Adrenal gland (tissue), 12 donors: ENCODE data around the gene GRIA4. TPM values are rescaled to one million over a fixed set of nuclear protein-coding genes. Genes with fewer than 3 reads are reported as not detected.

ENCODE experiments used
- DNase-seq, 7 donors: peaks; one replicate each; pipeline ENCODE4 v3.0.0-alpha.2; 2019 to 2020
- H3K27ac ChIP-seq, 5 donors: fragments of 200-600 bp; sonication (generic) in 4 of 5; 1 replicate in 3 of 5; 2 replicates in 2 of 5; pipeline versions ENCODE4 v1.5.1 to v1.8.0; 2016 to 2020; ENCODE audit warnings: mild to moderate bottlenecking in 1 of 5
- H3K27me3 ChIP-seq: fragments of 200-600 bp; 2 replicates; pipeline ENCODE4 v1.8.0; 2021
- H3K36me3 ChIP-seq, 2 donors: fragments of 200-600 bp; replicated peaks in 1 of 2; 1 replicate in 1 of 2; 2 replicates in 1 of 2; pipeline versions ENCODE4 v1.5.1 to v1.8.0; 2018 to 2022
- H3K4me1 ChIP-seq, 2 donors: fragments of 200-600 bp; replicated peaks in 1 of 2; 1 replicate in 1 of 2; 2 replicates in 1 of 2; pipeline versions ENCODE4 v1.5.1 to v1.8.0; 2018 to 2021
- H3K4me3 ChIP-seq, 4 donors: fragments of 200-600 bp; sonication (generic) in 3 of 4; one replicate each; pipeline ENCODE4 v1.5.1; 2016 to 2018
- H3K9me3 ChIP-seq, 3 donors: fragments of 200-600 bp; sonication (generic) in 1 of 3; replicated peaks in 1 of 3; 1 replicate in 2 of 3; 2 replicates in 1 of 3; pipeline versions ENCODE4 v1.5.1 to v1.8.0; 2016 to 2021
- POLR2A ChIP-seq, 2 donors: fragments of 450-650 bp; IDR thresholded peaks; one replicate each; pipeline ENCODE4 v1.6.1; 2017; ENCODE audit warnings: antibody characterized with exemption in 2 of 2, mild to moderate bottlenecking in 2 of 2, moderate library complexity in 1 of 2
- WGBS, 4 donors: extraction: QIAGEN DNeasy Blood & Tissue Kit in 2 of 4; methylation state at CpG; one replicate each; pipeline versions ENCODE4 v1.1.5 to v1.1.7; 2013 to 2017; 5-methylcytosine and 5-hydroxymethylcytosine counted together
- intact Hi-C, 2 donors: fragments of 100-400 bp; cut with DNase I; formaldehyde crosslinking; loops; one replicate each; pipeline versions ENCODE4 v1.14.1 to v1.15.0; 2022 to 2023
- polyA plus RNA-seq, 3 donors: library from polyadenylated mRNA; stranded (reverse); fragments of 200-250 nt in 2 of 3; fragments of 350-450 nt in 1 of 3; fragmentation: Illumina TruSeq in 1 of 3; extraction: RNeasy Lipid Tissue Mini Kit (QIAGEN cat#74804) in 1 of 3; gene quantifications; one replicate each; pipeline ENCODE4 v1.2.3, GENCODE V29; 2013 to 2014
- total RNA-seq, 9 donors: library from RNA; depleted of rRNA in 4 of 9; stranded (reverse); fragments of >200 nt in 4 of 9; fragments of 120-200 nt in 1 of 9; fragmentation: NEBNext Ultra II Directional in 1 of 9; extraction: Animal tissue kit (Norgen Biotek cat#: 25700) in 1 of 9; gene quantifications; one replicate each; pipeline versions ENCODE4 v1.1.0 to v1.2.4, GENCODE V29; 2013 to 2023
- TF ChIP-seq, protein P1 (sequence below), 6 experiments: fragments of 450-650 bp in 4 of 6; fragments of 200-600 bp in 2 of 6; sonication (generic) in 1 of 6; IDR thresholded peaks; 1 replicate in 5 of 6; 2 replicates in 1 of 6; pipeline versions ENCODE4 v1.5.1 to v1.8.0; 2016 to 2021; ENCODE audit warnings: antibody characterized with exemption in 6 of 6, mild to moderate bottlenecking in 2 of 6, moderate library complexity in 1 of 6
- donor health status: healthy with polysubstance abuse.
- donor health status: Bipolar disorder and iron deficiency.
- donor health status: DM: yes; HTN: yes; CAD: no.
- donor health status: DM: no; HTN: no; CAD: no.
- donor health status: DM: no; HTN: no; CAD: no.
- donor health status: DM: yes; HTN: yes; CAD: no.

Gene GRIA4
- total and polyA plus RNA-seq, 12 donors: 0.16 to 6.2 (median 2.0) TPM; not detected in 3

DNA sequence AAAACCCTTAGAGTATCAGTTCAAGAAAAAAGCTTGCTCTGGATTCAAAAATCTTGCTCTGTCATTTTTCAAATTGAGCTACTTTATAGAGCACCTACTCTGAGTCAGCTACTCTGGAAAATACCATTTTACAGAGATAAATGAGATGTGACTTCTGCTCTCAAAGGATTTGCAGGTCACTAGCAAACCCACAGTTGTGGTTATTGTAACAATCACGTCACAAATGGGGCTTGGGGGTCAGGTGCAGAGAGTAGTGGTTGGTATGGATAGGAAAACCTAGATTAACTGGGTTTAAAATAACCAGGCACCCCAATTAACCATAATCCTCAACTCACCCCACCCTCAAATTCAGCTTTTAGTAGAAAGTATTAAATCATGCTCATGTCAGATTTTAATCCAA lies 359.9 kb downstream of the GRIA4 start:
- H3K4me3 ChIP-seq: no peak overlapping the region
- intact Hi-C loops: no loop called here
- 73 to 76% (median 76%) methylated on average over 1 of the region's 1 CpG for WGBS, 4 donors
- DNase-seq: no peak
- no peaks in the 10 kb centered on the region for H3K36me3 ChIP-seq
- no peaks in the 10 kb centered on the region for H3K27me3 ChIP-seq
- H3K9me3 ChIP-seq: no peaks in the 10 kb centered on the region
- H3K27ac ChIP-seq: no peak overlapping the region
- TF ChIP-seq, protein P1, sequence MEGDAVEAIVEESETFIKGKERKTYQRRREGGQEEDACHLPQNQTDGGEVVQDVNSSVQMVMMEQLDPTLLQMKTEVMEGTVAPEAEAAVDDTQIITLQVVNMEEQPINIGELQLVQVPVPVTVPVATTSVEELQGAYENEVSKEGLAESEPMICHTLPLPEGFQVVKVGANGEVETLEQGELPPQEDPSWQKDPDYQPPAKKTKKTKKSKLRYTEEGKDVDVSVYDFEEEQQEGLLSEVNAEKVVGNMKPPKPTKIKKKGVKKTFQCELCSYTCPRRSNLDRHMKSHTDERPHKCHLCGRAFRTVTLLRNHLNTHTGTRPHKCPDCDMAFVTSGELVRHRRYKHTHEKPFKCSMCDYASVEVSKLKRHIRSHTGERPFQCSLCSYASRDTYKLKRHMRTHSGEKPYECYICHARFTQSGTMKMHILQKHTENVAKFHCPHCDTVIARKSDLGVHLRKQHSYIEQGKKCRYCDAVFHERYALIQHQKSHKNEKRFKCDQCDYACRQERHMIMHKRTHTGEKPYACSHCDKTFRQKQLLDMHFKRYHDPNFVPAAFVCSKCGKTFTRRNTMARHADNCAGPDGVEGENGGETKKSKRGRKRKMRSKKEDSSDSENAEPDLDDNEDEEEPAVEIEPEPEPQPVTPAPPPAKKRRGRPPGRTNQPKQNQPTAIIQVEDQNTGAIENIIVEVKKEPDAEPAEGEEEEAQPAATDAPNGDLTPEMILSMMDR (IDR thresholded peaks at IDR 0.05): no peak
- TF ChIP-seq POLR2A (IDR thresholded peaks at IDR 0.05): no peak
- H3K4me1 ChIP-seq: no peaks in the 10 kb centered on the region

- H3K36me3 ChIP-seq: no peaks in the 10 kb centered on the region
- DNase-seq: no peak
- H3K9me3 ChIP-seq: no peaks in the 10 kb centered on the region
- no peaks in the 10 kb centered on the region for H3K4me1 ChIP-seq
- intact Hi-C loops: no loop called here
- no peak overlapping the region for H3K4me3 ChIP-seq
- WGBS, 4 donors: 65 to 70% (median 67%) methylated on average over 1 of the region's 1 CpG
- H3K27me3 ChIP-seq: no peaks in the 10 kb centered on the region
- no peak for TF ChIP-seq POLR2A (IDR thresholded peaks at IDR 0.05)
- TF ChIP-seq, protein P1 (IDR thresholded peaks at IDR 0.05): no peak
- H3K27ac ChIP-seq: no peak overlapping the region
Measured at GRCh38 chr11:105975128-105975527, 365.3 kb downstream of the GRIA4 start.

DNA sequence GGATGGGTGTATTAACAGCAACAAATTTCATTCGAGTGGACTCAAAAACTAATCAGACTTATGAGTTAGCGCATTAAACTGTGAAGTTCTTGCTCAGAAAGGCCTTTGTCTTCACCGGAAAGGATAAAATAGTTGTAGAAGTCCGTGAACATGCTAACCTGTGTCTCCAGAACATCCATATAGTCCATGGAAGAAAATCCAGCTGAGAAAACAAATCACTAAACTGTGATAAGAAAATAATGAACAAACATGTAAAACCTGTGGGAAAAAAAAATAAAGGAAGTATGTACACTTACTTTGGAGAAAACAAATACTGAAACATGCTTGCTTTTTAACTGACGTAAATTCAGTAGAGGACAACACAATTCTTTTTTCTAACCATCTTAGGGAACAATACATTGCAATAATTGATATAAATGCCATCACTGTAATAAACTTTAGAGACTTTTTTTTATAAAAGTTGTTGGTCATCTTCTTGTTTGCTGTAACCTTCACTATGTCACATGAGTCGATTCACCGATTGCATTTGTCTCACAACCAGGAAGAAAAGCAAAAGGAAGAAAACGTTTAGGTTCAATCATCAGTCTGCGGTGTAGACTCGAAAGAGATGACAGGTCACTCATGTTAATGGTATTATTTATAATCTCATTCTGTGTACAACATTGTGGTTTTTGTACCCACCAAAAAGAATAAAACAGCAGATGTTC lies 370.3 kb downstream of the GRIA4 start:
- Histone ChIP-seq H3K4me1 (no peaks in the 10 kb centered on the region), H3K27me3 (no peaks in the 10 kb centered on the region), H3K4me3 (no peak overlapping the region), H3K9me3 (no peaks in the 10 kb centered on the region), H3K27ac (no peak overlapping the region), H3K36me3 (no peaks in the 10 kb centered on the region)
- WGBS, 4 donors: 89 to 91% (median 90%) methylated on average over 10 of the region's 10 CpGs
- intact Hi-C loops: no loop called here
- no peak for TF ChIP-seq POLR2A (IDR thresholded peaks at IDR 0.05)
- TF ChIP-seq, protein P1 (IDR thresholded peaks at IDR 0.05): no peak
- DNase-seq: no peak

DNA sequence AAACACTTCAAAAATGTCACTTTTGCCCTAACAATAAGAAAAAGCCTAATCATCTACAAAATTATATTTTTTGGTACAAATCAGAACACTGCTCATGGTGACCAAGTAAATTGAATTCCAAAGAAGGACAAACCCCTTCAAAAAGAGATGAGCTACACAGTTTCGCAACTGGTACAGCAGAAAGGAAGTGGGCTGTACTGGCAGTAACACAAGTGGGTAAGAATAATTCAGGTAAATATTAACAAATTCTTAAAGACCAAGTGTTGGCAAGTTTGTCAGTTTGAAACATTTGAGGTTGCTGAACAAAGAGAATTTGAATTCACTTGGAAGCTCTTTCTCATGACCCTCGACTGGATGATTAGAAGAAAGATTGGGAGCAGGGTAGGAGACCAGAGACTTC lies 376.7 kb downstream of the GRIA4 start:
- no peak for DNase-seq
- WGBS, 4 donors: 74 to 86% (median 84%) methylated on average over 2 of the region's 2 CpGs
- H3K27me3 ChIP-seq: no peaks in the 10 kb centered on the region

More for the DNA sequence above, 376.7 kb downstream of the GRIA4 start:
- Histone ChIP-seq H3K4me1 (no peaks in the 10 kb centered on the region), H3K9me3 (no peaks in the 10 kb centered on the region), H3K27ac (no peak overlapping the region), H3K36me3 (no peaks in the 10 kb centered on the region), H3K4me3 (no peak overlapping the region)
- TF ChIP-seq, protein P1 (IDR thresholded peaks at IDR 0.05): no peak
- TF ChIP-seq POLR2A (IDR thresholded peaks at IDR 0.05): no peak
- intact Hi-C loops: no loop called here
